OCI-M2 (cell line): ENCODE measurements around the gene OR13J1.
"Not testable (repeated sequence)": the region's sequence is repeated elsewhere in the genome, so short reads cannot be mapped to it uniquely, and the experiment has no call there.

Experiments used
- DNase-seq: peaks from one replicate; lab custom pipeline; 2025; ENCODE audit not compliant: unreplicated experiment; lab: John Stamatoyannopoulos, UW

OR13J1 gene

GRCh38 chr9:35905051-35905781 lies 35.0 kb upstream of the OR13J1 start:
- DNase-seq = no peak

DNA sequence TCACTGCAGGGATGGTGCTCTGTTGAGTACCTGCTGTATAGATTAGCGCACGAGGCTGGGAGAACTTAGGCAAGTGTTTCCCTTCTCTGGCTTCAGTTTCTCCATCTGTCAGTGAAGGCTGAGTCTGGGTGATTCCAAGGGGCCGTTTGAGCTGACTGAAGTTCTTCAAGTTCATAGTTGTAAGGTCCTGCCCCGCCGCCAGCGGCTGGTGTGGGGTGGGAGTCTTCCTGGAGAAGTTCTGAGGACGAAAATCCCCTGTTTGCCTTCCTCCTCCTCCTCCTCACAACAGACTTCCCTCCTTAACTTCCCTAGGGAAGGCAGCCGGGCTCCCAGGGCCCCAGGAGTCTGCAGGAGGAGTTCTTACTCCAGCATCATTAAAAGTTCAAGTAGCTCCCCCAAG lies 34.1 kb upstream of the OR13J1 start:
- no peak for DNase-seq

- DNase-seq = no peak
Observed at GRCh38 chr9:35903049-35903448, 32.8 kb upstream of the OR13J1 start.

GRCh38 chr9:35899021-35899420 lies 28.8 kb upstream of the OR13J1 start:
- DNase-seq = no peak

GRCh38 chr9:35898337-35898736 lies 28.1 kb upstream of the OR13J1 start:
- no peak for DNase-seq

- not testable (repeated sequence) for DNase-seq
Observed at GRCh38 chr9:35897376-35898099, 27.3 kb upstream of the OR13J1 start.

DNA sequence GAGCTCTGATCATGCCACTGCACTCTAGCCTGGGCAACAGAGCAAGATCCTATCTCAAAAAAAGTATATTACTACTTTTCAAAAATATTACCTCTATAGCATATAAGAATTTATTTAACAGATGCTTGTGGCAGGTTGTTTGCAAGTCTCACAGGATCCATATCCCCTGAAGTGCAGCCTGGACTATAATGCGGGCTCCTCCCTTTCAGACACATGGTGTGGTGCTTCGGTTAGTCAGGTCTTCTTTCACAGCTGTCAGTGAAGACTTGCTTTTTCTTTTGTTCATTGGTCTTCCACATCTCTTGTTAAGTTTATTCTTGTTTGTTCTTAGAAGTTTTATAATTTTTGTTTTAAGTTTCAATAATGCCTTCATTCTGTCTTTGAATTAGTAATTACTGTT lies 26.4 kb upstream of the OR13J1 start:
- no peak for DNase-seq

- DNase-seq = no peak
Observed at GRCh38 chr9:35892051-35892450, 21.9 kb upstream of the OR13J1 start.

GRCh38 chr9:35891646-35892045 lies 21.4 kb upstream of the OR13J1 start:
- no peak for DNase-seq

- not testable (repeated sequence) for DNase-seq
Observed at GRCh38 chr9:35884908-35885307, 14.7 kb upstream of the OR13J1 start.

DNA sequence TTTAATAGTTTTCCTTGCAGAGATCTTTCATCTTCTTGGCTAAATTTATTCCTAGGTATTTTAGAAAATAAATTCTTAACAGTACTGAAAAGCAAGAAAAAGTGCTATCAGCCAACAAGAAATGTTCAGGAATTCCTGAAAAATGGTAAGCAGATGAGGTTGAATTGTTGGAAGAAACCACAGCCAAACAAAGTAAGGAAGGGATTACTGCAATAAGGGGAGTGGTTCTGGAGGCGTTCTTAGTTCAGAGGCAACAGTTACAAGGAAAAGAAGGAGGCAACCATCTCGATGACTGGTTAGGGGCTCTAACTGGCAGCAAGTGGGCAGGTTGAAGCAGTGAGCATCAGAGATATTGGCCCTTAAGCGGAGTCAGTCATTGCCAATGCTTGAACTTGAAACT lies 12.8 kb upstream of the OR13J1 start:
- no peak for DNase-seq

GRCh38 chr9:35882263-35882848 lies 12.2 kb upstream of the OR13J1 start:
- DNase-seq = no peak

GRCh38 chr9:35872505-35872904 lies 2.3 kb upstream of the OR13J1 start:
- no peak for DNase-seq

DNA sequence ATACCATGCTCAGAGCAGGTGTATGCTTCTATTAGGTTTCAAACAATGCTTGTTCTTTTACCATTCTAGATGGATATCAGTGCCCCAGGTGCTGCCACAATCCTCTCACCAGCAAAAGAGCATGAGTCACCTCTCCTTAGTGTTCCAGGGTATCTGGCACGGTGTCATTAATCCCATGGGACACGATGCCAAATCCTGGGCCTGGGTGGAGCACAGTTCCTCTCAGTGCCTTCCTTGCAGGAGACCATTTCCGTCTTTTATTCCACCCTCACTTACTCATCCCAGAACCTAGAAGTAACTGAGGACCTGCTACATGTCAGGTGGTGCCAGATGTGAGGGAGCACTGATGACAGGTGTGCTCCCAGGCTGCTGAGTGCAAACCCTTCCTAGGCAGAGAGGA lies 1.3 kb upstream of the OR13J1 start:
- DNase-seq = no peak

- DNase-seq = no peak
Observed at GRCh38 chr9:35869621-35870216, 482 bp downstream of the OR13J1 start.

DNA sequence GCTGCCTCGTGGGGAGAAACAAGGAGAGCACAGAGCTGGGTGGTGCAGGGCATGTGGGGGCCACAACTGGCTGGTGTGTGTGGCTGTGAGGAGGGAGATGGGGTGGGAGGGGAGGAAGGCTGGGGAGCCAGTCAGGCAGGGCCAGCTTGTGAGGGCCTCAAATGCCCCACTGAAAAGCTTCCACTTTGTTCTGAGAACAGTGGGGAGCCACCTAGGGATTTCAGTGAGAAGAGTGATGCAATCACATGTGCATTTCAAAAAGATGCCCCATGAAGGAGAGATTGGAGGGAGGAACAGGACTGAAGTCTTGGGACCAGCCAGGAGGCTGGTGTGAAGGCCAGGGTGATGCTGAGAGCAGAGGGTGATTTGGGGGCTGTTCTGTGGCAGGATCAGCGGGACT lies 1.3 kb downstream of the OR13J1 start:
- DNase-seq = no peak

- no peak for DNase-seq
Observed at GRCh38 chr9:35867538-35867937, 2.7 kb downstream of the OR13J1 start.

DNA sequence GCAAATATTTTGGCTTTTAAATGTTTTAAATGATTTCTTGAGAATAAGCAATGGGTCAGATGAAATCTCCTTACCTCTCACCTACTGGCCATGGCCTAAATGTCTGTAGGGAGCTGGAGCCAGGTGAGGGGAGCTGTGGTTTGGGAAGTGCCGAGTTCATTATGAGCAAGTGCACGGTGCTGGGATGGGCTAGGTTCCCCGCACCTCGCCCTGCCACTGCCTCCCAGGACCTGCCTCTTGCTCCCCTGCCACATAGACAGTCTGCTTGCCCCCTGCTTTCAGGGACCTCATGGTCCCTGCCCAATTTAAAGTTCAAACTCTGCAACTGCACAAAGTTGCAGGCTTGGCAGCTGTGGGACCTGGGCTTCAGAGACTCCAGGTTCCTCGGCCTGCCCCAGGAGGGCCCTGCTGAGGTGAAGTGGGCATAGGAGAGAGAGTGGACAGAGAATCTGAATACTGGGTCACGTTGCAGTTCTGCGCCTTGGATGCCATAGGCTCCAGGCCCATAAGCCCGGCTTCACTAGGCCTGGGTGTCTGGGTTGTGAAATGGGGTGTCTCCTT lies 5.4 kb downstream of the OR13J1 start:
- no peak for DNase-seq

GRCh38 chr9:35863583-35863982 lies 6.6 kb downstream of the OR13J1 start:
- no peak for DNase-seq

GRCh38 chr9:35862328-35862727 lies 7.9 kb downstream of the OR13J1 start:
- no peak for DNase-seq

DNA sequence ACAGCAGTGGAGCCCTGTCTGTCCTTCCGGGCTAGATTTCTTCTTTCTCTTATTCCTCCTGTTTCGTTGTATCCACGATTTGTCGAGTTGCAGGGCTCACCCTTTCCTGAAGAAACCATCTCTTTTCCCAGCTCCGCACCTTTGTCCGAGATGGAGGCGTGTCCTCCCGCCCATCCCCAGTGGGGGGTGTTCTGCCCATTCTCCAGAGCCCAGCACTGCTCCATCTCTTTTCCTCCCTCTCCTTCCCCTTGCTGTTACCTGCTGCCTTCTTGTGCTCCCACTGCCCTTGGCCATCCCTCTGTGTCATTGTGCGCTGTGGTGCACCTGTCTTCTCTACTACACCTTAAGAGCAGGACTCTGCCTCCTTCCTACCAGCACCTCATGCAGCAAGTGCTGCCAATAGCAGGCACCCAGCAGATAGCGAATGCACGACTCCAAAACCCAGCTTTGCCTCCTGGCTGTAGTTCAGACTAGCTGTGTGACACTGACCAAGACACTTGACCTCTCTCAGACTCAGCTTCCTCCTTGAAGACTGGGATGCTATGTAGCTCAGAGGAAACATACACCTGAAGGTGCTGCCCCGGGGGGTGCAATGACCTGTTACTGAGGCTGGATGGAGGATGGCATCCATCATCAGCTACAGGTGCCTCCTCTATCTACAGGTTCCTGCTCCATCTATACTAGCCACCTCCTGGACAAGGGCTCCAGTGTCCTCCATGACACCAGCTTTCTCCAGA lies 8.9 kb downstream of the OR13J1 start:
- DNase-seq = no peak
